ENCODE measurements around the gene TRA2B.

Gene TRA2B

DNA sequence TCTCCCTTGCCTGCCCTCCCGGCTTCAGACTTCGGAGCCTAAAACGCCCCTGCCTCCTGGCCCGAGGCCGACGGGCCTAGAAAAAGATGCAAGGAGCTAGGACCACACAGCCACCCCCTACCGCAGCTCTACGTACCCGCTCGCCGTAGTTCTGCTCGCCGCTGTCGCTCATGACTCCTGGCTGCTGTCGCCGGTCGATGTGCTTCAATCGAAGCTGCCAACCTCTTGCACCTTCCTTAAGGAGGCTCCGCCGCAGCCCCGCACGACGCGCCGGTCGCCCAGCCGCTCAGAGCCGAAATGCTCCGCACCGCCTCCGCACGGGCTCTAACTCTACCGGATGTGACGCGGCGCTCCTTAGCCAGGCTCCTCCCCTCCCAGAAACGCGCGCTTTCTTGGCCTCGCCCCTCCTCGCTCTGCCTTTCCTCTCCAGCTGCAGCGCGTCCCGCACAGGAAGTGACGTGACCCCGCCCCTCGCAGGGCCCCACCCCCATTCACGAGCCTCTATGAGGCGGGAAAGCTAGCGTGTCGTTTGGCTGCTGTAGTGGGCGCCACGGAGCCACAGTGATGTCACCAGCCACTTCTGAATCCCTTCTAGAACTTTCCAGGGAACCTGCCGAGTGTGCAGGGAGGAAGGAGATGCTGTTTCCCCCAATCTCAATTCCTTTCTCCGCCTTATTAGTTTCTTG is at the start of gene TRA2B:
Gene TRA2B, minus strand, starts transcription at position 326 of the 686 bp plus-strand sequence. Its CDS starts 154 bp downstream, at position 172.
- peak; percentile 99 for DNase-seq

DNA sequence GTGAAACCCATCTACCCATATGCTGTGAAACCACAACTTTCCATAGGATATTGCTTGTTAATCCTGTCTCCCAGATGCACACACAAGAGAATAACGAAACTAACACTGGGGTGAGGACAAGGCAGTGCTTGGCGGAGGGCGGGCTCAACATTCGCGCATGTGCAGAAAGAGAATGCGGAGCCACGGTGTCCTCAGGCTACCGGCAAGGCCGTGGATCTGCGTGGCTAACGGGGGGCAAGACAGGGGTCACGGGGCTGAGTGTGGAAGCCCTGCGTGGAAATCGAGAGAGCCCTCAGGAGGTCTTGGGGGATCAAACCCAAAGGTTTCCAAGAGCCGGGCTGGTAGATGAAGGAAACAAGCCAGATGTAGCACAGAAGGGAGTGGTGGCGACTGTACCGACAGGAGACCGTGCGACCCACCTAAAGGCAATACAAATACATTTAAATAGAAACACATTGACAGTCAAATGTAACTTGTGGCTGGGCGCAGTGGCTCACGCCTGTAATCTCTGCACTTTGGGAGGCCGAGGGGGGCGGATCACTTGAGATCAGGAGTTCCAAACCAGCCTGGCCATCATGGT is 48.5 kb upstream of the TRA2B start:
- no peak for DNase-seq

DNA sequence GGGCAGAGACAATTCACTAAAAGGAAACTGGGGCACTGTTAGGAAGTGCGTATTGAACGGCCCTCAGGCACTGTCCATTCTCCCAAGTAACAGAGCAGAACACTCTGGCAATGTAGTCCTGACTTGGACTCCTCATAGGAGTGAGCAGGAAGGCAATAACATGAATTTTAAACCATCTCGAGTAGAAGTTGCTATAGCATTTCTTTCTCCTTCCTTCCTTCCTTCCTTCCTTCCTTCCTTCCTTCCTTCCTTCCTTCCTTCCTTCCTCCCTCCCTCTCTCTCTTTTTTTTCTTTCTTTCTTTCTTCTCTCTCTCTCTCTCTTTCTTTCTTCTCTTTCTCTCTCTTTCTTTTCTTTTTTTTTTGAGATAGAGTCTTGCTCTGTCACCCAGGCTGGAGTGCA is 46.4 kb upstream of the TRA2B start:
- no peak for DNase-seq

DNA sequence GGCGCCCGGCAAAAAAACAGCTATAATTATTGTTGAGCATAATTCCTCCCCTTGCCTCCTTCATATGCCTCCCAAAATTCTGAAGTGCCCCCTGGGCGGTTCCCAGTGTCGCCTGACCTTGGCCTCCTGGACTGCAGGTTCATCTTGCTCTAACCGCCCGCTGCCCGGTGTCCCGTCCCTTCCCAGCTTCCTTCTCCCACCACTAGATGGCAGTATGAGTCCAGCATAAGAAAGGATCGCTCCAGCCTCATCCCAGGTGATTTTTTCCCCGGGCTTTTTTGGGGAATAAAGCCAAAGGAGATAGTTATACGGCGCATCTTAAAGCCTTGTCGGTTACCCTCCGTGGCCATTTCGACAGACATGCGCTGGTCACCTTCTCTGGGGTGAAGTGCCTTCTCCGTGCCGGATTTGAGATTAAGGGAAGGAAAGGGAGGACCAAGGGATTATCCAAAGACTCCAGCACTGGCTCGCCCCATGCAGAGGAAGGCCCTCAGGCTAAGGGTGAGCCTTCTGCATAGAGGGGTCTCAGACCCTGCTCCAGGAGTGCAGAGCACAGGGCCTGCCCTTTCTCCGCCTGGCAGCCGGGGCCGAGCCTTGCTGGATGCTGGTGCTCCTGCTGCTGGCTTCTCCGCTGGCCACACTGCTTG is 45.8 kb upstream of the TRA2B start:
- DNase-seq = peak; percentile 72

DNA sequence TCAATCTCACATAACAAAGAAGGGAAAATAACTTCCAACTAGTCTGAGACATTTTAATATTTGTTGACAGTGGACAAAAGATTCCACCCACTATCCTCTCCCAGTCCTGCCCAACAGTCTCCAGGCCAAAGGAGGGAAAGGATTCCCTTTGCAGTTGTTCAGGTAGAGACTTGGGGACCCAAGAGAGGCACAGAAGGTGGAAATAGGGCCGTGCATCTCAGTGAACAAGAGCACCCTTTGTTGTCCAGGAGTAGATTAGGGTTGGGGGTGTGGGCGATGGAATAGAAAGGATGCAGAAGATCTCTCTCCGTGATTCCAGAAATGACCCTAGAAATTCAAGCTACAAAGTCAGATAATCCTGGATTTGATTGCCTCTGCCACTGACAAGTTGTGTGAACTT is 44.8 kb upstream of the TRA2B start:
- DNase-seq = no peak

DNA sequence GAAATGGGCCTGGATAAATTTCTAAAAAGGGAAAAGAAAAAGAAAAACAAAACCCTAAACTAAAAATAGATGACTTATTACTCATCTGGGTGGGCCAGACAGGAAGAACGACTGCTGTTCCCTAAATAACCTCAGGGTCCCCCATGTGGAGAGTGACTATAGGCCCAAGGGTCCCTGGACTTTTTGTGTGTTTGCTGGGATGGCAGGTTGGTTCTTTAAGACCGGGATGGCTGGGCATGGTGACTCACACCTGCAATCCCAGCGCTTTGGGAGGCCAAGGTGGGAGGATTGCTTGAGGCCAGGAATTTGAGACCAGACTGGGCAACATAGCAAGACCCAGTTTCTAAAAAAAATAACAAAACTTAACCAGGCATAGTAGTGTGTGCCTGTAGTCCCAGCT is 43.8 kb upstream of the TRA2B start:
- no peak for DNase-seq

DNA sequence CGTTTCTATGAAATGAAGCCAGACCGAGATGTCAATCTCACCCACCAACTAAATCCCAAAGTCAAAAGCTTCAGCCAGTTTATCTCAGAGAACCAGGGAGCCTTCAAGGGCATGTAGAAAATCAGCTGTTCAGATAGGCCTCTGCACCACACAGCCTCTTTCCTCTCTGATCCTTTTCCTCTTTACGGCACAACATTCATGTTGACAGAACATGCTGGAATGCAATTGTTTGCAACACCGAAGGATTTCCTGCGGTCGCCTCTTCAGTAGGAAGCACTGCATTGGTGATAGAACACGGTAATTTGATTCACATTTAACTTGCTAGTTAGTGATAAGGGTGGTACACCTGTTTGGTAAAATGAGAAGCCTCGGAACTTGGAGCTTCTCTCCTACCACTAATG is 41.9 kb upstream of the TRA2B start:
- DNase-seq = no peak

DNA sequence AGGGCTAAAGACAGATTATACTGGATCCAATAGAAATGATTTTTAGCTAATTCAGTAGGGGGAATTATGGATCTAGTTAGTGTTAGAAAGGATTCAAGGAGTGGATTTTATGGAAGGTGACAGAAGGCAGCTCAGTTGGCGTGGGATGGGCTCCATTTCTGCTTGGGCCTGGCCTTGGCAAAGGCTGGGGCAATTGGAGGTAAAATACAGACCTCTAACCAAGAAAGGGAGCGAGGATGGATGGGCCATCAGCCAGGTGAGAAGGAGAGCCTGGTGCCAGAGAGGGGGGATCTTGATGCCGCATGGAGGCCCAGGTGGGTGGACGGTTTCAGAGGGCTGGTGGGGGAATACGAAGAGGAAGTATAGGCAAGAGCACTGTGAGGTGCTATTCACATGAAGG is 40.7 kb upstream of the TRA2B start:
- DNase-seq = no peak

DNA sequence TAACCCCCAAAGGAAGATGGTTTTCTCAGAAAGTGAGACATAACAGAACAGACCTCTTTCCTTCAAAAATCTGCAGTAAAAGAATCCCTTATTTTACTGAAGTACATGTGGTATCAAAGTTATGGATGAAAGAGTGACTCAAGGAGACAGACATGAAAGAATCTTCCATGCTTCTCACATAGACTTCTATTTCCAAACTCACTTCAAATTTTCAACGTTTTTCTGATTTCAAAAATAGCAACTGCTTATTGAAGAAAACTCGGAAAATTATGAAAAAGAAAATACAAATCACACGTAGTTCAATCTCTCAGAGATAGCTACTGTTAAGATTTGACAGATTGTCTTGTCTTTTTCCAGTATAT is 39.8 kb upstream of the TRA2B start:
- DNase-seq = no peak

DNA sequence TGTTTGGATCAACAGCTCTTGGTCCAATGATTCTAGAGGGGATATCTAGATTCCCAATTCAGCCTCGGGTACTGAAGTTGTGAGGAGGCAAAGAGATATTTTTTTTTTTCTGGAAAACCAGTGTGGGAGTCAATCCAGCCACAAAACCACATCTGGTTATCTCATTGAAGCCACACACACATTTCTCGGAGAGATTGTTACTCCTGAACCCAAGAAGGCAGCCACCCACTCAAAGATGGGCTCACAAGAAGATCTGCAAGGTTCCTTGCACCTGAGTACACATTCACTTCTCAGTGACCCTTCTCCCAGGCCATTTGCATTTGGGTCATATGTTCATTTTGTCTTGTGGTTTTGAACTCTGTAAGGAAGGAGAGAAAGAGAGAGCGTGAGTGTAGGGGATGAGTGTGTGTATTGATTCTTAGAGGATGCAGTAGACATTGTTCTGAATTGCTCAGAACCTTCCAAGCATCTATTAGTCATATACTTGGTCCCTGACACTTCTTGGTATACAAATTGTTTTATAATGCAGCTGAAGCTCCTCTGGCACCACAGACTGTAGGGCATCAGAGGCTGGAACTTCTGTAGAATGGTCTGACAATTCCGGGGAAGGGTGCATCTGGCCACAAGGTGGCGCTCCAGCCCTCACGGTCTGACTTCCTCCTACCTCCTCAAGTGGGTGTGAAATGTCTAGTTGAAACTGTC is 39.3 kb upstream of the TRA2B start:
- DNase-seq = peak; percentile 96

DNA sequence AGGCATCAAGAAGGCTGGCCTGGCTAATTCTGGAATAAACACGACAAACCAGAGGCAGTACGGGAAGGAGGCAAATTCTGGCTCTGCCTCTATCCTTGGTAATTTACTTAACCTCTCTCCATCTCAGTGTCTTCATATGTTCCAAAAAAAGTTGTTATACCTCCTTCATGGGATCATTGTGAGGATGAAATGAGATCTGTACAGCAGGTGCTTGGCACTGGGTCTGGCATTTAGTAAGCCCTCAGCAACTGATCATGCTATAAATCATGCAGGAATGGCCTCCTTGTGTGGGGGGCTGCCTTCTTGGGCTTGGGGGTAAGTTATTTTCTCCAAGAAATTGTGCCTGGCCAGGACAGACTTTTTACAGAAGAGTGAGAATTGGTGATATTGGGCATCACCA is 38.3 kb upstream of the TRA2B start:
- DNase-seq = no peak

DNA sequence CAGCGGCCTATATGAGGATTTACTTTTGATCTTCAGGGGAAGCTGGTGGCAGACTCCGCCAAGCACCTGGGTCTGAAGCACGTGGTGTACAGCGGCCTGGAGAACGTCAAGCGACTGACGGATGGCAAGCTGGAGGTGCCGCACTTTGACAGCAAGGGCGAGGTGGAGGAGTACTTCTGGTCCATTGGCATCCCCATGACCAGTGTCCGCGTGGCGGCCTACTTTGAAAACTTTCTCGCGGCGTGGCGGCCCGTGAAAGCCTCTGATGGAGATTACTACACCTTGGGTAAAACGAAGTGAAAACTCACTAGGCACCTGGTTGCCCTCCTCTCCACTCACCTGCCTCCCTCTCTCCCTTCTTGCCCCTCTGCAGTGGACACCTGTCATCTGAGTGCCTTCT is 33.8 kb upstream of the TRA2B start:
- no peak for DNase-seq

DNA sequence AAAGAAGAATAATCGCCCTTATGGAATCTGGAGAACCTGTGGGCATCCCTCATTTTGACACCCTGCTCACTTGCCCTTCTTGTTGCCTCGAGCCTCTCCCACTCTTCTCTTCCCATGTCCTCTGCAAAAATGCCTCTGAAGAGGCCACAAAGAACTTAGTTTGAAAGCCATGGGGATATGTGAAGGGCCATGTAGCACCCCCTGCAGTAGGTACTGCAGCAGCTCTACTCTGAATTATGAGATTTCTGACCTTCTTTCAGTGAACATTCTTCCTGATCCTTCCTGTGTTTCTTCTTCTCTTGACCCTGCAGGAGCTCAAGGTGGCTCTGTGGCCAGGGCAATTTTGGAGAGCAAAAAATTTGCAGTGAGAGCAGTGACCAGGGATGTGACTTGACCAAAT is 30.4 kb upstream of the TRA2B start:
- DNase-seq = no peak

DNA sequence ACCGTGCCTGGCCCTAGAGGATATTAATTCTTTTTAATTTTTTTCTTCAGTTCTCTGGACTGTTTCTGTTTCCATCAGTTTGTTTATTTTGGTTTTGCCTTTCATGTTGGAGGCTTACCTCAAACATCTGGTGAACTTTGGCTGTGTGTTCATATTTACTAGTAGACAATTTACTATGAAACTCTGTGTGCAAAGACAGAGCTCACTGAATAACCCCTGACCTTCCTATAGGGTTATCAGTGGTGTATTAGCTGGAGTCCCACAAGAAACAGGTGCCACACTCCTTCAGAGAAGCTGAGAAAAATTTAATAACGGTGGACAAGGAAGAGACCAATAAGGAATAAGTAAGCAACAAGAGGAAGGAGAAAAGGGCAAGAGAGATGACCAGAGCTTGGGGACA is 28.8 kb upstream of the TRA2B start:
- no peak for DNase-seq

DNA sequence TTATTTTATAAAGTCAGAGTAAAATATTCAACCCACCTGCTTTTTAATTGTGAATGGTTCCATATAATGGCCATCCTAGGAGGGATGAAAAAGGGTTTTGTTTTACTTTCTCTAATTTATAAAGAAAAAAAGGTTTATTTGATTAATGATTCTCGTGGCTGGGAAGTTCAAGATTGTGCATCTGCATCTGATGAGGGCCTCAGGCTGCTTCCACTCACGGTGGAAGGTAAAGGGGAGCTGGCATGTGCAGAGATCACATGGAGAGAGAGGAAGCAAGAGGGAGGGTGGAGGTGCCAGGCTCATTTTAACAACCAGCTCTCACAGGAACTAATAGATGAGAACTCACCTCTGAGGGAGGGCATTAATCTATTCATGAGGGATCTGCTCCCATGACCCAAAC is 27.7 kb upstream of the TRA2B start:
- DNase-seq = no peak

DNA sequence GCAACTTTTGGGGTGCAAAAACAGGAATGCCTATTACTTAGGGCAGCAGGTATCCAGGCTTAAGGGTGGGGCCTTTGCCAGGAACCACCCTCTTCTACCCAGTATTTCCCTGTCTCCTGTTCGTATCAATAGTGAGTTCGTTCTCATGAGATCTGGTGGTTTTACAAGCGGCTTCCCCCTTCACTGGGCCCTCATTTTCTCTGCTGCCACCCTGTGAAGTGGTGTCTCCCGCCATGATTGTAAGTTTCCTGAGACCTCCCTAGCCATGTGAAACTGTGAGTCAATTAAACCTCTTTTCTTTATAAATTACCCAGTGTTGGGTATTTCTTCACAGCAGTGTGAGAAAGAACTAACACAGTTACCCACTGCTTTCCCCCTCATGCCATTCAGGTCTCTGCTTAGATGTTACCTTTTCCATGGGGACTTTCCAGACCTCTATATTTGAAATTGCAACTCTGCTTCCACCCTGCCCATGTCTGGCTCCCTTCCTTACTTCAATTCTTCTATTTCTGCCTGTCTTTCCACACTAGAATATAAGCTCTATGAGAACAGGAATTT is 23.9 kb upstream of the TRA2B start:
- DNase-seq = no peak

DNA sequence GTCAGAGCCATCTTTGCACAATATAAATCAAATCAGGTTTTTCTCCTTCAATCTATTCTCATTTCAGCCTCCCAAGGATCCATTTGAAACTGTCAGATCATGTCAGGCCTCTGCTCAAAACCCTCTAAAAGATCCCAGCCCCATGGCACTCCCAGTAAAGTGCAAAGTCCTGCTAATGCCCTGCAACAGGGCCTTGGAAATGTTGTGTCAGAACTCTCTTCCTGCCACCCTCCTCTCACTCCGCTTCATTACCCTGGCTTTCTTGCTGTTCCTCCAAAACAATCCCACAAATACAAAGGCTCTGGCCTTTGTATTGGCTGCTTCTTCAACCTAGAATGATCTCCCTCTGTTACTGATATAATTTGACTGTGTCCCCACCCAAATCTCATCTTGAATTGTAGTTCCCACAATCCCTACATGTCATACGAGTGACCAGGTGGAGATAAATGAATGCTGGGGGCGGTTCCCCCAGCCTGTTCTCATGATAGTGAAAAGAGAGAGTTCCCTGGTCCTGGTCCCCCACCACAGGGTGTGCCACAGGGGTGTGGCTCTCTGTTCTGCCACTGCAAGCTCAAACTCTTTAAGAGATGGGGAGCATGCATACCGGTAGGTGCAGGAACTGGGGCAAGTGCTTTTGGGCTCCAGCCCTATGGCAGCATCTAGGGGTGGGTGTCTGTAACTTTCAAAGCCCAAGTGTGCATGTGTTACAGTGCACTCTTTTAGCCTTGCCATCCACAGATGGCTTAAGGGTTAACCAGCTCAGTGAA is 22.9 kb upstream of the TRA2B start:
- no peak for DNase-seq

DNA sequence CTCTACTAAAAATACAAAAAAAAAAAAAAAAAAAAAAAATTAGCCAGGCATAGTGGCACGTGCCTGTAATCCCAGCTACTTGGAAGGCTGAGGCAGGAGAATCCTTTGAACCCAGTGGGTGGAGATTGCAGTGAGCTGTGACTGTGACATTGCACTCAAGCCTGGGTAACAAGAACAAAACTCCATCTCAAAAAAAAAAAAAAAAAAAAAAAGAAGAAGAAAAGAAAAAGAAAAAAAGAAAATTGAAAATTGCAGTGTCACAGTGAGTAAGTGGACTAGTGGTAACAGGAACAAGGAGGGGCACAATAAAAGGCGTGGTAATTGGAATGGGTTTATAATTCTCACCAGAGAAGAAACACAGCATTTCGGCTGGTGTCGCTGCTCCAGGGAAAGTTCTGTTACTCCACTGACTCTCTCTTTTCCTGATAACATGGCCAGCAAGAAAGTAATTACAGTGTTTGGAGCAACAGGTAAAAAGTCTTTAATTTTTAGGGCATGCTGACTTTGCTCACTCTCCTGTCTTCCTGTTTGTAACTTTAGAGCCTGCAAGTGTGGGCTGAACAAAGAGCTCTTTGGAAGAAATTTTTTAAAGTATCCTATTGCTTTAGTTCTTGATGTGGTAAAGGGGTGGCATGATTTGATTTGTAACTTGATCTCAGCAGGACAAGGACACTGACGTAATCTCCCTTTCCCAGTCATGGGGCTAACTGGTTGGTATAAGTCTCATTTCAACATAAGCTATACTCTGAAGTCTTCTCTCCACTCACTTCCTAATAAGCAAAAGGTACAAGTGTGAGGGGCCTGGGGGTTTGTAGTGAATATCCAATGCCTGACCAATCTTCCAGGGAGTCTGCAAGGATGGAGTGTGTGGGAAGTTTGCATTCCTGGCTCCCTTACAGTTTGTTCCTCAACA is 22.1 kb upstream of the TRA2B start:
- no peak for DNase-seq

DNA sequence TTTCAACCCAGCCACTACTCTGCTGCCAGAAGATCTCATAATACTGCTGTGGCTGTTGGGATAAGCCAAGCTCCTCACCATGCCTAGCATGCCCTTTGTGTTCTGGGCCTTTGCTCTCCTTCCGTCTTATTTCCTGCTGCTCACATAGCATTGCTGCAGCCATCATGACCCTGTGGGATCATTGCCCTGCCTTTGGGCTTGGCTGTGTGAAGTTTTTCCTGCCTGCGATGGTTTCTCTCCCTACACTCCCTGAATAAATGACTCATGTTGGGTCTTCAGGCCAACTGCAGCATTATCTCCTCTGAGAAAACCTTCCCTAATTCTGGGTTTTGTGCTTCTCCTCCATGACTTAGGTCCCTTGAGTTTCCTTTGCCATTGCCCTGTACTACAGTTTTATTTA is 20.8 kb upstream of the TRA2B start:
- no peak for DNase-seq

DNA sequence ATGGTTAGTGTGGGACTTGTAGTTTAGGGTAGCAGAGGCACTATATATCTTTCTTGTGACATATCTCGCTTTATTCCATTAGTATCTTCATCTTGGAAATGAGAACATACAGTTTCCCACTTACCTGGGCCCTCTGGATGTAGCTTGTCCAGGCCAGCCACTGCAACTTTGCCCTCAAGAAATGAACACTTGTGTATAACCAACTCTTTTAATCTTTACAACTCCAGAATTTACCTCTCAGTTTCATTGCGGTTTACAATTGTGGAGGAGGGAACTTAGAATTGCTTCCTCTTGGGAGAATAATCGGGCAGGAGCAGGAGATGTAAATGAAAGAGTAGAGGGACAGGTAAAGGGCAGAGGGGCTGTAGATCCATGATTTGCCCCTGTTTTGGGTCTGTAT is 18.4 kb upstream of the TRA2B start:
- no peak for DNase-seq

DNA sequence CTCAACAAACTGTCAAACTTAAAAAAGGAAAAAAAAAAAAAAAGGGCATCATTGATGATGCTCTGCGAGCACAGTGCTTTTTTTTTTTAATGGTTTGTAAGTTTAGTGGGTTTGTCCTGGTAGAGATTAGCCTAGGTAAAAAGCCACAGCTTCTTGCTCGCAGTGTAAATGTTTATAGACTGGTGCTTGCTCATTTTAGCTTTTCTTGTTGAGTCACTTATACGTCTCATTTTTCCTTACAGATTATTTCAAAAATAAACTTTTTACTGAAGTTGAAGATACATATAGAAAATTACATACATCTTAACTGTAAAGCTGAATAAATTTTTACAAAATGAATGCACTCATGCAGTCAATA is 16.5 kb upstream of the TRA2B start:
- DNase-seq = no peak

DNA sequence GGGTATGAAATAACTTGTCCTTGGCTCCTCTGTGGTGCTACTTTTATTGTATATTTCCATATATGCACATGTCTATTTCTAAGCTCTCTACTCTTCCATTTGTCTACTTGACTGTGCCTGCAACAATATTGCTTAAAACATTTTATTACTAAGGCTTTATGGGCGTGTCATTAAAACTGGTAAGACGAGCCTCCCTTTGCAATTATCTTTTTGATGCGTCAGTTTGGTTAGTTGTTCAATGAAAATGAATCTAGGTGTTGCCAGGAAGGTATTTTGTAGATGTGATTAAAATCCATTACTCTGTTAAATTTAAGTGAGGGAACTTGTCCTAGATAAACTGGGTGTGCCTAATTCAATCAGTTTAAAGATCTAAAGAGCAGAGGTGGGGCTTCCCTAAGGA is 12.9 kb upstream of the TRA2B start:
- DNase-seq = no peak
